HCT116 (cell line): Measurements from ENCODE around the gene NRXN2. TPM values are rescaled to one million over a fixed set of nuclear protein-coding genes. Genes with fewer than 3 reads are reported as not detected.

Experiments
- ATAC-seq: fragments of 200-7000 bp; cut with Tn5 transposase; 2 replicates; pipeline ENCODE4 v1.9.1; 2020; ENCODE audit warnings: mild to moderate bottlenecking, moderate library complexity
- BruUV-seq: library from RNA; stranded (reverse); fragments of 400-500 nt; replicated peaks from 2 replicates; lab custom pipeline; 2021; lab: Mats Ljungman, UMichigan
- CTCF ChIA-PET: fragments of 300-600 bp; sonication (Branson Sonifier 250); formaldehyde crosslinking; loops from one replicate; lab custom pipeline; 2021; ENCODE audit warnings: antibody characterized with exemption; lab: Charles Lee
- POLR2A ChIA-PET: fragments of 300-600, 350-600 bp; sonication (Branson Sonifier 250); formaldehyde crosslinking; loops from one replicate; lab custom pipeline; 2021; ENCODE audit warnings: antibody characterized with exemption; lab: Charles Lee
- RAD21 ChIA-PET, 2 experiments: fragments of 300-600 bp; sonication (Branson Sonifier 250); formaldehyde crosslinking; loops; one replicate each; lab custom pipeline; 2023; ENCODE audit warnings: low total read pairs in 2 of 2; ENCODE audit not compliant: uncharacterized antibody in 2 of 2, unreplicated experiment in 2 of 2, low non-redundant PET in 1 of 2; lab: Charles Lee
- DNase-seq: peaks from one replicate; pipeline ENCODE4 v3.0.0-alpha.2; 2010; ENCODE audit warnings: low read depth, low spot score
- H2AFZ ChIP-seq: fragments of 200-600 bp; shearing (Covaris generic), sonication (generic); 2 replicates; pipeline ENCODE4 v1.6.1; 2017; ENCODE audit warnings: low read depth, mixed run types, mixed read lengths, antibody characterized with exemption, low read length; ENCODE audit not compliant: poor library complexity, severe bottlenecking
- H3K27ac ChIP-seq: 2 replicates; pipeline ENCODE4 v1.5.1; 2012; ENCODE audit warnings: low read depth, low read length
- H3K27me3 ChIP-seq: fragments of 200-600 bp; sonication (generic); 2 replicates; pipeline ENCODE4 v1.6.1; 2016; ENCODE audit warnings: mixed run types, low read length, mixed read lengths; ENCODE audit not compliant: insufficient read depth
- H3K36me3 ChIP-seq, 2 experiments: fragments of 200-500 bp in 1 of 2; fragments of 200-600 bp in 1 of 2; sonication (Bioruptor generic) in 1 of 2; sonication (generic) in 1 of 2; 2 replicates each; pipeline versions ENCODE4 v1.5.1 to v1.6.1; 2014 to 2016; ENCODE audit warnings: low read length in 2 of 2, inconsistent platforms in 1 of 2, mixed read lengths in 1 of 2, mixed run types in 1 of 2; ENCODE audit not compliant: insufficient read depth in 2 of 2, control insufficient read depth in 1 of 2
- H3K4me1 ChIP-seq, 2 experiments: fragments of 200-600 bp in 1 of 2; sonication (generic) in 1 of 2; 2 replicates each; pipeline versions ENCODE4 v1.5.1 to v1.6.1; 2012 to 2017; ENCODE audit warnings: low read length in 2 of 2, inconsistent platforms in 1 of 2, mild to moderate bottlenecking in 1 of 2, mixed read lengths in 1 of 2, mixed run types in 1 of 2, moderate library complexity in 1 of 2; ENCODE audit not compliant: insufficient read depth in 2 of 2, control insufficient read depth in 1 of 2
- H3K4me2 ChIP-seq: fragments of 200-600 bp; sonication (generic); 2 replicates; pipeline ENCODE4 v1.6.1; 2017; ENCODE audit warnings: mixed run types, low read length, mixed read lengths
- H3K4me3 ChIP-seq, 2 experiments: fragments of 200-600 bp in 1 of 2; sonication (generic) in 1 of 2; replicated peaks in 1 of 2; 2 replicates each; pipeline ENCODE4 v1.5.1; 2011 to 2016; ENCODE audit warnings: low read length in 2 of 2, control low read depth in 1 of 2, low read depth in 1 of 2, mild to moderate bottlenecking in 1 of 2, mixed read lengths in 1 of 2, mixed run types in 1 of 2
- H3K79me2 ChIP-seq: fragments of 200-600 bp; sonication (generic); 2 replicates; pipeline ENCODE4 v1.6.1; 2017; ENCODE audit warnings: mild to moderate bottlenecking, mixed run types, low read length, moderate library complexity, mixed read lengths; ENCODE audit not compliant: insufficient read depth
- H3K9ac ChIP-seq: fragments of 200-600 bp; sonication (generic); 2 replicates; pipeline ENCODE4 v1.6.1; 2016; ENCODE audit warnings: low read length, mixed read lengths
- H3K9me2 ChIP-seq: fragments of 200-600 bp; sonication (generic), shearing (Covaris generic); 2 replicates; pipeline ENCODE4 v1.6.1; 2017; ENCODE audit warnings: mixed run types, mild to moderate bottlenecking, moderate library complexity; ENCODE audit not compliant: insufficient read depth
- H3K9me3 ChIP-seq, 2 experiments: fragments of 200-500 bp in 1 of 2; fragments of 200-600 bp in 1 of 2; sonication (Bioruptor generic) in 1 of 2; sonication (generic) in 1 of 2; 2 replicates each; pipeline ENCODE4 v1.6.1; 2014 to 2017; ENCODE audit warnings: low read length in 2 of 2, mixed read lengths in 2 of 2, inconsistent platforms in 1 of 2, low read depth in 1 of 2, mild to moderate bottlenecking in 1 of 2, mixed run types in 1 of 2, moderate library complexity in 1 of 2; ENCODE audit not compliant: control insufficient read depth in 1 of 2, insufficient read depth in 1 of 2
- H4K20me1 ChIP-seq: fragments of 200-600 bp; sonication (generic), shearing (Covaris generic); 2 replicates; pipeline ENCODE4 v1.6.1; 2017; ENCODE audit warnings: mixed run types, mild to moderate bottlenecking, moderate library complexity; ENCODE audit not compliant: insufficient read depth
- CBX3 ChIP-seq: IDR thresholded peaks from 2 replicates; pipeline ENCODE4 v1.6.1; 2012; ENCODE audit warnings: low read depth
- CEBPB ChIP-seq: IDR thresholded peaks from 2 replicates; pipeline ENCODE4 v1.6.1; 2012; ENCODE audit warnings: low read depth
- CTCF ChIP-seq, 3 experiments: fragments of 200-600 bp in 1 of 3; sonication (generic) in 1 of 3; IDR thresholded peaks in 2 of 3; conservative IDR thresholded peaks in 1 of 3; 2 replicates each; pipeline ENCODE4 v1.5.1; 2012 to 2017; ENCODE audit warnings: low read depth in 2 of 3, low read length in 2 of 3, antibody characterized with exemption in 1 of 3, borderline replicate concordance in 1 of 3, control low read depth in 1 of 3, mild to moderate bottlenecking in 1 of 3, mixed read lengths in 1 of 3, mixed run types in 1 of 3, moderate library complexity in 1 of 3; ENCODE audit not compliant: insufficient read depth in 1 of 3
- EGR1 ChIP-seq: IDR thresholded peaks from 2 replicates; pipeline ENCODE4 v1.6.1; 2012; ENCODE audit warnings: low read depth
- ELF1 ChIP-seq: IDR thresholded peaks from 2 replicates; pipeline ENCODE4 v1.6.1; 2012; ENCODE audit warnings: low read depth, borderline replicate concordance
- EZH2phosphoT487 ChIP-seq: fragments of 200-600 bp; IDR thresholded peaks from 2 replicates; pipeline ENCODE4 v1.6.1; 2018; ENCODE audit warnings: antibody characterized with exemption, borderline replicate concordance
- FOSL1 ChIP-seq: IDR thresholded peaks from 2 replicates; pipeline ENCODE4 v1.6.1; 2012; ENCODE audit warnings: low read depth
- JUND ChIP-seq: IDR thresholded peaks from 2 replicates; pipeline ENCODE4 v1.6.1; 2012
- POLR2A ChIP-seq: IDR thresholded peaks from 2 replicates; pipeline ENCODE4 v1.7.0; 2011; ENCODE audit warnings: borderline replicate concordance; ENCODE audit not compliant: insufficient read depth, insufficient read length; ENCODE audit errors: extremely low read depth
- POLR2AphosphoS5 ChIP-seq: IDR thresholded peaks from 2 replicates; pipeline ENCODE4 v1.6.1; 2011; ENCODE audit warnings: mild to moderate bottlenecking, low read depth, low read length, moderate library complexity
- RAD21 ChIP-seq: IDR thresholded peaks from 2 replicates; pipeline ENCODE4 v1.6.1; 2012; ENCODE audit warnings: low read depth, mild to moderate bottlenecking
- SIN3A ChIP-seq: IDR thresholded peaks from 2 replicates; pipeline ENCODE4 v1.6.1; 2012; ENCODE audit warnings: low read depth
- SRF ChIP-seq: IDR thresholded peaks from 2 replicates; pipeline ENCODE4 v1.6.1; 2012; ENCODE audit warnings: low read depth
- TCF7L2 ChIP-seq: IDR thresholded peaks from 2 replicates; pipeline ENCODE4 v1.7.0; 2011; ENCODE audit warnings: borderline replicate concordance, inconsistent platforms; ENCODE audit not compliant: insufficient read depth, insufficient read length; ENCODE audit errors: extremely low read depth
- YY1 ChIP-seq: IDR thresholded peaks from 2 replicates; pipeline ENCODE4 v1.6.1; 2011; ENCODE audit warnings: low read length, low read depth, moderate library complexity, mild to moderate bottlenecking; ENCODE audit not compliant: insufficient replicate concordance; ENCODE audit errors: extremely low read depth
- ZBTB33 ChIP-seq: IDR thresholded peaks from 2 replicates; pipeline ENCODE4 v1.6.1; 2011; ENCODE audit warnings: mild to moderate bottlenecking, low read length, moderate library complexity; ENCODE audit not compliant: insufficient replicate concordance; ENCODE audit errors: extremely low read depth
- ZFX ChIP-seq: fragments of 450-650 bp; IDR thresholded peaks from 2 replicates; pipeline ENCODE4 v1.6.1; 2017
- ZNF274 ChIP-seq: fragments of 200-500 bp; sonication (Bioruptor generic); IDR thresholded peaks from 2 replicates; pipeline ENCODE4 v1.6.1; 2014; ENCODE audit warnings: mild to moderate bottlenecking, low read depth, low read length, inconsistent platforms
- intact Hi-C: fragments of 100-400 bp; cut with micrococcal nuclease; formaldehyde crosslinking; loops from 2 replicates; pipeline ENCODE4 v1.10.0; 2022
- total RNA-seq: library from RNA; stranded (reverse); gene quantifications from one replicate; pipeline ENCODE4 v1.2.1, GENCODE V29; 2021; ENCODE audit not compliant: unreplicated experiment
- TF ChIP-seq, protein P1 (sequence below): IDR thresholded peaks from 2 replicates; pipeline ENCODE4 v1.6.1; 2012
- TF ChIP-seq, protein P2 (sequence below): IDR thresholded peaks from 2 replicates; pipeline ENCODE4 v1.6.1; 2012; ENCODE audit warnings: low read depth

Gene NRXN2
- total RNA-seq, 1 experiment from 2014 or later, result 1.5 TPM

DNA sequence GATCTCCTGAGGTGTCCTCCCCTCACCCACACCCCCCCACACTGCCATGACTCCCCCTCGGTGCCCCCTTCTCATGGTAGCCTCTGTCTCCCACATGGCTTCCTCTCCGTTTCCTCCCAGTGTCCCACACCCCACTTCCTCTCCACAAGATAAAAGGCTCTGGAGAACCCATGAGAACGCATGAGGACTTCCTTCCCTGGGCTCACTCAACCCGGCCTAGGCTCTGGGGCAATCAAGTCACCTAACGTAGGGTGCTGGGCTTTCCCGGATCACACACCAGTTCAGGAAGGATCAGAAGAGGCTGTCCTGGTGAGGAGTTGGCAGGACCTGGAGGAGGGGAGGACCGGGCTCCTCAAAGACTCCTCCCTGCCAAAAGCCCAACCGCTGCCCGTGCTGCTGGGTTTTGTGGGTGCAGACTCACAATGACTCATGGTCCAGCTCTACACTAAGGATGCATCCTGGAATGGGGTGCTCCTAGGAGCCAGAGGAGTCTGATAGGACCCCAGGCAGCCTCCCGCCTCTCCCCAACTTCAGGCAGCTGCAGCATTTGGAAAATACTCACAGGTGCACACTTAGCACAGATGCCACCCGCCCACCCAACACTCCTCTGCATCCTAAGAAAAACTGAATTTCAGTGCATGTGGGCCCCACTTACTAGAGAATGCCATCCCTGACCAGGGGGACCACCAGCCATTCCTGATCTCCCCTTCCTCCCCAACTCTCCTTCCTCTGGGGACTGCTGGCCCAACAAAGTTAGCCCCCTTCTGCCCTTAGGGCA is 110.9 kb downstream of the NRXN2 start:
- no peaks in the 10 kb centered on the region for H3K36me3 ChIP-seq
- ATAC-seq, result no peak
- H3K4me1 ChIP-seq, result no peaks in the 10 kb centered on the region
- intact Hi-C loops, result no loop called here
- no peaks in the 10 kb centered on the region for H3K9me3 ChIP-seq
- no peaks in the 10 kb centered on the region for H3K9me2 ChIP-seq
- H3K27me3 ChIP-seq, result no peaks in the 10 kb centered on the region
- no peaks in the 10 kb centered on the region for H4K20me1 ChIP-seq
- no peak overlapping the region for H3K4me3 ChIP-seq
- no peak overlapping the region for H3K9ac ChIP-seq
- H3K4me2 ChIP-seq, result no peak overlapping the region
- TF ChIP-seq RAD21, result no peak
- TF ChIP-seq ZNF274, result no peak
- TF ChIP-seq, protein P1, sequence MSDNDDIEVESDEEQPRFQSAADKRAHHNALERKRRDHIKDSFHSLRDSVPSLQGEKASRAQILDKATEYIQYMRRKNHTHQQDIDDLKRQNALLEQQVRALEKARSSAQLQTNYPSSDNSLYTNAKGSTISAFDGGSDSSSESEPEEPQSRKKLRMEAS, result no peak
- TF ChIP-seq TCF7L2, result no peak
- TF ChIP-seq SRF, result no peak
- TF ChIP-seq EGR1, result no peak
- no peak for TF ChIP-seq CEBPB
- no peak for TF ChIP-seq POLR2AphosphoS5
- TF ChIP-seq FOSL1, result no peak
- no peak for TF ChIP-seq ELF1
- no peak for TF ChIP-seq CBX3
- TF ChIP-seq, protein P2, sequence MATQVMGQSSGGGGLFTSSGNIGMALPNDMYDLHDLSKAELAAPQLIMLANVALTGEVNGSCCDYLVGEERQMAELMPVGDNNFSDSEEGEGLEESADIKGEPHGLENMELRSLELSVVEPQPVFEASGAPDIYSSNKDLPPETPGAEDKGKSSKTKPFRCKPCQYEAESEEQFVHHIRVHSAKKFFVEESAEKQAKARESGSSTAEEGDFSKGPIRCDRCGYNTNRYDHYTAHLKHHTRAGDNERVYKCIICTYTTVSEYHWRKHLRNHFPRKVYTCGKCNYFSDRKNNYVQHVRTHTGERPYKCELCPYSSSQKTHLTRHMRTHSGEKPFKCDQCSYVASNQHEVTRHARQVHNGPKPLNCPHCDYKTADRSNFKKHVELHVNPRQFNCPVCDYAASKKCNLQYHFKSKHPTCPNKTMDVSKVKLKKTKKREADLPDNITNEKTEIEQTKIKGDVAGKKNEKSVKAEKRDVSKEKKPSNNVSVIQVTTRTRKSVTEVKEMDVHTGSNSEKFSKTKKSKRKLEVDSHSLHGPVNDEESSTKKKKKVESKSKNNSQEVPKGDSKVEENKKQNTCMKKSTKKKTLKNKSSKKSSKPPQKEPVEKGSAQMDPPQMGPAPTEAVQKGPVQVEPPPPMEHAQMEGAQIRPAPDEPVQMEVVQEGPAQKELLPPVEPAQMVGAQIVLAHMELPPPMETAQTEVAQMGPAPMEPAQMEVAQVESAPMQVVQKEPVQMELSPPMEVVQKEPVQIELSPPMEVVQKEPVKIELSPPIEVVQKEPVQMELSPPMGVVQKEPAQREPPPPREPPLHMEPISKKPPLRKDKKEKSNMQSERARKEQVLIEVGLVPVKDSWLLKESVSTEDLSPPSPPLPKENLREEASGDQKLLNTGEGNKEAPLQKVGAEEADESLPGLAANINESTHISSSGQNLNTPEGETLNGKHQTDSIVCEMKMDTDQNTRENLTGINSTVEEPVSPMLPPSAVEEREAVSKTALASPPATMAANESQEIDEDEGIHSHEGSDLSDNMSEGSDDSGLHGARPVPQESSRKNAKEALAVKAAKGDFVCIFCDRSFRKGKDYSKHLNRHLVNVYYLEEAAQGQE, result no peak
- TF ChIP-seq ZBTB33, result no peak
- TF ChIP-seq CTCF (IDR thresholded peaks at IDR 0.05 in 2 of 3, conservative IDR thresholded peaks at IDR 0.05 in 1 of 3; ENCODE audit: borderline replicate concordance in 1 of 3, insufficient read depth in 1 of 3, low read depth in 2 of 3, low read length in 2 of 3), result no peak
- no peak for TF ChIP-seq JUND
- TF ChIP-seq YY1, result no peak
- no peak for TF ChIP-seq EZH2phosphoT487
- TF ChIP-seq POLR2A, result no peak
- no peak for TF ChIP-seq ZFX
- no peak for TF ChIP-seq SIN3A
- ChIA-PET RAD21 (no interaction called here), POLR2A (no interaction called here), CTCF (interaction anchor here (1.1 kb wide), 1 partner anchor 76 kb away, joined by 3 read pairs; no protein-coding TSS in a partner anchor)
- BruUV-seq, result no TSS peak
- no peaks in the 10 kb centered on the region for H3K79me2 ChIP-seq
- no peak overlapping the region for H2AFZ ChIP-seq
- H3K27ac ChIP-seq, result no peak overlapping the region
- no peak for DNase-seq
